GM23338 (cell line): ENCODE results near the gene SCP2.

Experiments
- CREB1 ChIP-seq: fragments of 250-450 bp; sonication (Bioruptor Pico); IDR thresholded peaks from 2 replicates; pipeline ENCODE4 v1.5.0; 2020; ENCODE audit warnings: low read depth, mild to moderate bottlenecking, moderate library complexity
- EZH2 ChIP-seq: fragments of 200-600 bp; sonication (generic); IDR thresholded peaks from one replicate; pipeline ENCODE4 v1.8.0; 2017; ENCODE audit warnings: antibody characterized with exemption, mild to moderate bottlenecking, low read depth; ENCODE audit not compliant: unreplicated experiment
- POLR2AphosphoS5 ChIP-seq: IDR thresholded peaks from 2 replicates; pipeline ENCODE4 v1.6.1; 2016; ENCODE audit warnings: antibody characterized with exemption, low read depth
- TF ChIP-seq, protein P1 (sequence below), 2 experiments: fragments of 200-600 bp in 1 of 2; sonication (generic) in 1 of 2; conservative IDR thresholded peaks; 2 replicates each; pipeline versions ENCODE4 v1.5.1 to v1.6.1; 2016 to 2017; ENCODE audit warnings: antibody characterized with exemption in 2 of 2, low read depth in 2 of 2, mild to moderate bottlenecking in 2 of 2, moderate library complexity in 1 of 2

DNA sequence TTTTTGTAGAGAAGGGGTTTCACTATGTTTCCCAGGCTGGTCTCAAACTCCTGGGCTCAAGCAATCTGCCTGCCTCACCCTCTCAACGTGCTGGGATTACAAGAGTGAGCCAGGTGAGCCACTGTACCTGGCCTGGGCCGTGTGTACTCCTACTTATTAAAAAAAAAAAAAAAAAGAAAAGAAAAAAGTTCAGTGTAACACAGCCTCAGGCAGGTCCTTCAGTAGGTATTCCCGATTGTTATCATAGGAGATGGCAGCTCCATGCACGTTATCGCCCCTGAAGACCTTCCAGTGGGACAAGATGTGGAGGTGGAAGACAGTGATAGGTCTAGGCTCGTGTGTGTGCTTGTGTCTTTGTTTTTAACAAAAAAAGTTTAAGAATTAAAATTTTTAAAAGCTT lies 8.9 kb upstream of the SCP2 start:
- TF ChIP-seq, protein P1, sequence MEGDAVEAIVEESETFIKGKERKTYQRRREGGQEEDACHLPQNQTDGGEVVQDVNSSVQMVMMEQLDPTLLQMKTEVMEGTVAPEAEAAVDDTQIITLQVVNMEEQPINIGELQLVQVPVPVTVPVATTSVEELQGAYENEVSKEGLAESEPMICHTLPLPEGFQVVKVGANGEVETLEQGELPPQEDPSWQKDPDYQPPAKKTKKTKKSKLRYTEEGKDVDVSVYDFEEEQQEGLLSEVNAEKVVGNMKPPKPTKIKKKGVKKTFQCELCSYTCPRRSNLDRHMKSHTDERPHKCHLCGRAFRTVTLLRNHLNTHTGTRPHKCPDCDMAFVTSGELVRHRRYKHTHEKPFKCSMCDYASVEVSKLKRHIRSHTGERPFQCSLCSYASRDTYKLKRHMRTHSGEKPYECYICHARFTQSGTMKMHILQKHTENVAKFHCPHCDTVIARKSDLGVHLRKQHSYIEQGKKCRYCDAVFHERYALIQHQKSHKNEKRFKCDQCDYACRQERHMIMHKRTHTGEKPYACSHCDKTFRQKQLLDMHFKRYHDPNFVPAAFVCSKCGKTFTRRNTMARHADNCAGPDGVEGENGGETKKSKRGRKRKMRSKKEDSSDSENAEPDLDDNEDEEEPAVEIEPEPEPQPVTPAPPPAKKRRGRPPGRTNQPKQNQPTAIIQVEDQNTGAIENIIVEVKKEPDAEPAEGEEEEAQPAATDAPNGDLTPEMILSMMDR (conservative IDR thresholded peaks at IDR 0.05; ENCODE audit: low read depth in 2 of 2): no peak
- TF ChIP-seq POLR2AphosphoS5 (no peak), CREB1 (CRISPR knock-in tag) (no peak), EZH2 (no peak)
